WERI-Rb-1 (cell line): Measurements from ENCODE around the gene GLO1.
A peak's percentile ranks its signal among the peaks of the same experiment; 100 is the strongest.

Experiments used
- DNase-seq: peaks from one replicate; pipeline ENCODE4 v3.0.0-alpha.2; 2020
- H3K27ac ChIP-seq: fragments of 250-450 bp; sonication (Bioruptor Pico); 2 replicates; pipeline ENCODE4 v1.5.1; 2020; ENCODE audit warnings: mild to moderate bottlenecking, moderate library complexity
- H3K27me3 ChIP-seq: fragments of 250-450 bp; sonication (Bioruptor Pico); 2 replicates; pipeline ENCODE4 v1.5.1; 2021; ENCODE audit warnings: mild to moderate bottlenecking, low read depth, moderate library complexity; ENCODE audit not compliant: insufficient read depth, severe bottlenecking
- H3K36me3 ChIP-seq: fragments of 250-450 bp; sonication (Bioruptor Pico); 2 replicates; pipeline ENCODE4 v1.5.1; 2020; ENCODE audit warnings: mild to moderate bottlenecking, moderate library complexity
- H3K4me3 ChIP-seq: 2 replicates; pipeline ENCODE4 v1.5.1; 2011; ENCODE audit warnings: low read depth, mild to moderate bottlenecking, control low read depth, low read length
- H3K9me3 ChIP-seq: fragments of 250-450 bp; sonication (Bioruptor Pico); 2 replicates; pipeline ENCODE4 v1.5.1; 2021; ENCODE audit warnings: mild to moderate bottlenecking, moderate library complexity; ENCODE audit not compliant: severe bottlenecking
- TF ChIP-seq, protein P1 (sequence below): IDR thresholded peaks from 2 replicates; pipeline ENCODE4 v1.5.1; 2011; ENCODE audit warnings: low read depth, mild to moderate bottlenecking, control low read depth, inconsistent platforms, low read length

The GLO1 gene

DNA sequence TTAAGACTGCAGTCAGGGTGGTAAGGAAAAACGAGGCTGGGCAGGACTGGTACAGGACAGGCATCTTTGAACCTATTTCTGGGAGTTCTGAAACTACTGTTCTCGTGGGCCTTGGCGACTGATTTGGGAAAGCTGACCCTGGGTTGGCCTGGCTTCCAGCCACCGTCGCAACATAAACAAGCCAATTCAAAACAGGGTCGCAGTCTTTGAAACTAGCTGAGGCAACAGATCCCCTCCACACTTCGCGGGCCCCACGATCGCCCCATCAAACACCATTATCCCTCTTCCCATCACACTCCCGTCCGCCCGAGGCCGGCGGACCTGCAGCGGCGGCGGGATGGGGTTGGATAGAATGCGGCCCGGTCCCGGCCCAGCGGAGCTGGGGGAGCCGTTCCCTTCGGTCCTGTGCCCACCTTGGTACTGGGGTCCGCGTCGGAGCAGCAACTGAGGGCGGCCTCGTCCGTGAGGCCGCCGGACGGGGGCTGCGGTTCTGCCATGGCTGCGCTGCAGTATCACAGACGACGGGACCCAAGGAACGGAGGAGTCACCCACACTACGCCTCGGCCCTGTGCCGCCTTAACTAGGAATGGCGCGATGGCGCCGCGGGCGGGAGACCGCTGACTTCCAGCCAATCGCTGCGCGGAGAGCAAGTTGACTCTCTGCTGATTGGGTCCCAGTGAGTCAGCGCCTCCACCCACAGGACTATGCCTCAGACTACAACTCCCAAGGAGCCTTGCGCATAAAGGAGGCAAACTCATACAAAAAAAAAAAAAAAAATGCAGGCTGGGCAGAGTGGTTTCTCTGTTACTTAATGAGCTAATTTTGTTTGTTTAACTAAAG lies at the start of gene GLO1:
GLO1 (minus strand) TSS at position 588 of the 840 bp plus-strand sequence; CDS start at position 497, 91 bp downstream.
- Histone ChIP-seq H3K36me3 (peaks cover 31% of the 10 kb centered on the region), H3K27me3 (no peaks in the 10 kb centered on the region), H3K4me3 (peak within 1 kb of the TSS; percentile 82), H3K27ac (peak within 1 kb of the TSS; percentile 93), H3K9me3 (peaks cover 7% of the 10 kb centered on the region)
- TF ChIP-seq, protein P1, sequence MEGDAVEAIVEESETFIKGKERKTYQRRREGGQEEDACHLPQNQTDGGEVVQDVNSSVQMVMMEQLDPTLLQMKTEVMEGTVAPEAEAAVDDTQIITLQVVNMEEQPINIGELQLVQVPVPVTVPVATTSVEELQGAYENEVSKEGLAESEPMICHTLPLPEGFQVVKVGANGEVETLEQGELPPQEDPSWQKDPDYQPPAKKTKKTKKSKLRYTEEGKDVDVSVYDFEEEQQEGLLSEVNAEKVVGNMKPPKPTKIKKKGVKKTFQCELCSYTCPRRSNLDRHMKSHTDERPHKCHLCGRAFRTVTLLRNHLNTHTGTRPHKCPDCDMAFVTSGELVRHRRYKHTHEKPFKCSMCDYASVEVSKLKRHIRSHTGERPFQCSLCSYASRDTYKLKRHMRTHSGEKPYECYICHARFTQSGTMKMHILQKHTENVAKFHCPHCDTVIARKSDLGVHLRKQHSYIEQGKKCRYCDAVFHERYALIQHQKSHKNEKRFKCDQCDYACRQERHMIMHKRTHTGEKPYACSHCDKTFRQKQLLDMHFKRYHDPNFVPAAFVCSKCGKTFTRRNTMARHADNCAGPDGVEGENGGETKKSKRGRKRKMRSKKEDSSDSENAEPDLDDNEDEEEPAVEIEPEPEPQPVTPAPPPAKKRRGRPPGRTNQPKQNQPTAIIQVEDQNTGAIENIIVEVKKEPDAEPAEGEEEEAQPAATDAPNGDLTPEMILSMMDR = no peak
- DNase-seq = peak; percentile 100

DNA sequence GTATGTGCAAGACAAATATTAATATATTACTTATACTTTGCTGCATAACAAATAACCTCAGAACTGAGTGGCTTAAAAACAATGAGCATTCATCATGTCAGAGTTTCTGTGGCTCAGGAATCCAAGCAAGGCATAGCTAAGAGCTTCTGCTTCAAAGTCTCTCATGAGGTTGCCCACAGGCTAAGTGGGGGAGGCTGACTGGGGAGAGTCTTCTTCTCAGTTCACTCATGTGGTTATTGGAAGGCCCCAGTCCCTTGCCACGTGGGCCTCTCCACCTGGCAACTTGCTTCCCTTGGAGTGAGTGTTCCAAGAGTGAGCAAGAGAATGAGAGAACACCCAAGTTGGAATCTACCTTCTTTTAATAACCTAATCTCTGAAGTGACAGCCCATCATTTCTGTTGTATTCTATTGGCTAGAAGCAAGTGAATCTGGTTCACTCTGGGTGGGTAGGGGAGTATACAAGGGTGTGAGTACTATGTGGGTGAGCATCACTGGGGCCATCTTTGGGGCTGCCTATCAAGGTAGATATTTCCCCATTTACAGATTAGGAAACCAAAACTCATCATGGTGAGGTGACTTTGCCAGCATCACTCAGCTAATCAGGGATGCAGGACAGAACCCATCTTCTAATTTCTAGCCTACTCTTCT lies 48.1 kb upstream of the GLO1 start:
- Histone ChIP-seq H3K27ac (no peak overlapping the region), H3K36me3 (no peaks in the 10 kb centered on the region), H3K9me3 (no peaks in the 10 kb centered on the region), H3K4me3 (no peak overlapping the region), H3K27me3 (no peaks in the 10 kb centered on the region)
- DNase-seq = no peak
- TF ChIP-seq, protein P1 = no peak

GRCh38 chr6:38749473-38749872 lies 46.5 kb upstream of the GLO1 start:
- no peak overlapping the region for H3K27ac ChIP-seq
- no peaks in the 10 kb centered on the region for H3K36me3 ChIP-seq
- H3K27me3 ChIP-seq = no peaks in the 10 kb centered on the region
- TF ChIP-seq, protein P1 = no peak
- H3K4me3 ChIP-seq = no peak overlapping the region
- H3K9me3 ChIP-seq = no peaks in the 10 kb centered on the region
- no peak for DNase-seq

DNA sequence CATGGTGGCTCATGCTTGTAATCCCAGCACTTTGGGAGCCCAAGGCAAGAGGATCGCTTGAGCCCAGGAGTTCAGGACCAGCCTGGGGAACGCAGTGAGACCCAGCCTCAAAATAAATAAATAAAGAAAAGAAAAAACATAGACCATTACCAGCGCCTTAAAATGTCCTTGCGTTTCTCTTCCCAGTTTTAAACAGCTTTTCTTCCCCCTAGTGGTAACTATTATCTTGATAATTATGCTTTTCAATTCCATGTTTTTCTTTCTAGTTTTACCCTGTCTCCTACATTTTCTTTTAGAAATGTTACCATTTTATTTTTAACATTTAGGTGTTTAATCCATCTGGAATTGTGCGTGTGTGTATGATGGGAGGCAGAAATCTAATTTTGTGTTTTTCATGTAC lies 36.6 kb upstream of the GLO1 start:
- TF ChIP-seq, protein P1 = 0 out of 2 replicates have a peak, but pooled peaks have one; percentile 13
- H3K27ac ChIP-seq = no peak overlapping the region
- H3K36me3 ChIP-seq = no peaks in the 10 kb centered on the region
- peaks cover 10% of the 10 kb centered on the region for H3K9me3 ChIP-seq
- no peak for DNase-seq
- H3K4me3 ChIP-seq = no peak overlapping the region
- H3K27me3 ChIP-seq = no peaks in the 10 kb centered on the region

DNA sequence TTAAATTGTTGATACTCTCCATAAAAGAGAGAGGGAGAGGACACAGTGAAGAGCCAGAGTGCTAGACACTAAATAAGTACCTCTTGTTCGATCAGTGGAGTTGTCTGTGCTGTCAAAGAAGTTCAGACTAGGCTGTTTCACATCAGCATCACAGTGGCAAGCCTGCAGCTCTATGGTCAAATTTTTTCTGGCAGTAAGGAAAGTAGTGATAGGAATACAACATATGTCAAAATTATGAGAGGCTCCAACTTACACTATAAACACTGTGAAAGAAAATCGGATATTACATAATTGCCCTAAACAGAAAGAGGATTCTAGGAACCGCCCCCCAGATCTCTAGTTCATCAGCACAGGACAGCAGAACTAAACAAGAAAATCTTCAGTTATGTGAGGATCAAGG lies 35.3 kb upstream of the GLO1 start:
- Histone ChIP-seq H3K4me3 (no peak overlapping the region), H3K36me3 (no peaks in the 10 kb centered on the region), H3K27me3 (no peaks in the 10 kb centered on the region), H3K27ac (no peak overlapping the region), H3K9me3 (peaks cover 10% of the 10 kb centered on the region)
- TF ChIP-seq, protein P1 = no peak
- DNase-seq = no peak
